Brain microvascular endothelial cell (primary cell): ENCODE measurements around the gene CCDC8.
A peak's percentile ranks its signal among the peaks of the same experiment; 100 is the strongest.
"Not testable (repeated sequence)": the region's sequence is repeated elsewhere in the genome, so short reads cannot be mapped to it uniquely, and the experiment has no call there.

Experiments used
- DNase-seq: peaks from one replicate; pipeline ENCODE4 v3.0.0-alpha.2; 2020
- H3K27ac ChIP-seq: fragments of 250-450 bp; sonication (Bioruptor Pico); 2 replicates; pipeline ENCODE4 v1.5.1; 2020; ENCODE audit warnings: mild to moderate bottlenecking, moderate library complexity
- H3K27me3 ChIP-seq: fragments of 250-450 bp; sonication (Bioruptor Pico); replicated peaks from 2 replicates; pipeline ENCODE4 v1.5.1; 2020; ENCODE audit warnings: mild to moderate bottlenecking
- H3K36me3 ChIP-seq: fragments of 250-450 bp; sonication (Bioruptor Pico); replicated peaks from 2 replicates; pipeline ENCODE4 v1.5.1; 2020; ENCODE audit warnings: mild to moderate bottlenecking
- H3K4me3 ChIP-seq: 2 replicates; pipeline ENCODE4 v1.5.1; 2011; ENCODE audit warnings: low read depth, mild to moderate bottlenecking, control low read depth, low read length, moderate library complexity
- in situ Hi-C: cut with HindIII; loops from 2 replicates; pipeline ENCODE4 v1.10.0; 2017; ENCODE audit warnings: low sequenced_read_pairs, low pct_ligation_motif_present
- TF ChIP-seq, protein P1 (sequence below): IDR thresholded peaks from 2 replicates; pipeline ENCODE4 v1.5.1; 2011; ENCODE audit warnings: low read depth, mild to moderate bottlenecking, moderate library complexity, low read length, control low read depth, inconsistent platforms; ENCODE audit errors: missing control alignments

The CCDC8 gene

DNA sequence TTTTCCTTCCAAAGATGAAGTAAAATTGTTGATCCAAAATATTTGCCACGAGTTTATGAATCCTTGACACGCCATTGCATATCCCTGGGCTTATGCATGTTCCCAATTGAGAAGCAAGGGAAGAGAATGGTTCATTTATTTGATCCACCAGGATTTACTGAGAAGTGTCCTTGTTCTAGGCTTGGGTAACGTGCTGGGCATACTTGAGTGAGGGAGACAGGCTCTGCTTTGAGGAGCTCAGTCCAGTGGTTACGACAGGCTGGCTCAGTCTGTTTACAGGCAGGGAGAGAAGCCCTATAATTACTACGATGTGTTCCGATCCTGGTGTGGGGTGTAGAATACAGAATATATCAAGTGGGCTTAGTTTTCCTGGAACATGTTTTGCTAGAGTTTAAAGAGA lies 21.6 kb upstream of the CCDC8 start:
- in situ Hi-C loops: no loop called here
- no peak overlapping the region for H3K4me3 ChIP-seq
- no peak overlapping the region for H3K27ac ChIP-seq
- no peaks in the 10 kb centered on the region for H3K27me3 ChIP-seq
- no peaks in the 10 kb centered on the region for H3K36me3 ChIP-seq
- TF ChIP-seq, protein P1, sequence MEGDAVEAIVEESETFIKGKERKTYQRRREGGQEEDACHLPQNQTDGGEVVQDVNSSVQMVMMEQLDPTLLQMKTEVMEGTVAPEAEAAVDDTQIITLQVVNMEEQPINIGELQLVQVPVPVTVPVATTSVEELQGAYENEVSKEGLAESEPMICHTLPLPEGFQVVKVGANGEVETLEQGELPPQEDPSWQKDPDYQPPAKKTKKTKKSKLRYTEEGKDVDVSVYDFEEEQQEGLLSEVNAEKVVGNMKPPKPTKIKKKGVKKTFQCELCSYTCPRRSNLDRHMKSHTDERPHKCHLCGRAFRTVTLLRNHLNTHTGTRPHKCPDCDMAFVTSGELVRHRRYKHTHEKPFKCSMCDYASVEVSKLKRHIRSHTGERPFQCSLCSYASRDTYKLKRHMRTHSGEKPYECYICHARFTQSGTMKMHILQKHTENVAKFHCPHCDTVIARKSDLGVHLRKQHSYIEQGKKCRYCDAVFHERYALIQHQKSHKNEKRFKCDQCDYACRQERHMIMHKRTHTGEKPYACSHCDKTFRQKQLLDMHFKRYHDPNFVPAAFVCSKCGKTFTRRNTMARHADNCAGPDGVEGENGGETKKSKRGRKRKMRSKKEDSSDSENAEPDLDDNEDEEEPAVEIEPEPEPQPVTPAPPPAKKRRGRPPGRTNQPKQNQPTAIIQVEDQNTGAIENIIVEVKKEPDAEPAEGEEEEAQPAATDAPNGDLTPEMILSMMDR: no peak
- DNase-seq: no peak

- DNase-seq, H3K4me3 ChIP-seq, in situ Hi-C loops, H3K27me3 ChIP-seq, H3K36me3 ChIP-seq, H3K27ac ChIP-seq: not testable (repeated sequence)
Observed at GRCh38 chr19:46433470-46433869, 20.1 kb upstream of the CCDC8 start.

- Histone ChIP-seq H3K36me3 (no peaks in the 10 kb centered on the region), H3K27me3 (peaks cover 2% of the 10 kb centered on the region), H3K4me3 (no peak overlapping the region), H3K27ac (no peak overlapping the region)
- in situ Hi-C loops: no loop called here
- TF ChIP-seq, protein P1: peak; percentile 40
- DNase-seq: no peak
Observed at GRCh38 chr19:46431824-46432223, 18.5 kb upstream of the CCDC8 start.

- TF ChIP-seq, protein P1: no peak
- H3K36me3 ChIP-seq: no peaks in the 10 kb centered on the region
- in situ Hi-C loops: no loop called here
- no peak for DNase-seq
- peaks cover 2% of the 10 kb centered on the region for H3K27me3 ChIP-seq
- no peak overlapping the region for H3K27ac ChIP-seq
- no peak overlapping the region for H3K4me3 ChIP-seq
Observed at GRCh38 chr19:46429999-46430398, 16.6 kb upstream of the CCDC8 start.

DNA sequence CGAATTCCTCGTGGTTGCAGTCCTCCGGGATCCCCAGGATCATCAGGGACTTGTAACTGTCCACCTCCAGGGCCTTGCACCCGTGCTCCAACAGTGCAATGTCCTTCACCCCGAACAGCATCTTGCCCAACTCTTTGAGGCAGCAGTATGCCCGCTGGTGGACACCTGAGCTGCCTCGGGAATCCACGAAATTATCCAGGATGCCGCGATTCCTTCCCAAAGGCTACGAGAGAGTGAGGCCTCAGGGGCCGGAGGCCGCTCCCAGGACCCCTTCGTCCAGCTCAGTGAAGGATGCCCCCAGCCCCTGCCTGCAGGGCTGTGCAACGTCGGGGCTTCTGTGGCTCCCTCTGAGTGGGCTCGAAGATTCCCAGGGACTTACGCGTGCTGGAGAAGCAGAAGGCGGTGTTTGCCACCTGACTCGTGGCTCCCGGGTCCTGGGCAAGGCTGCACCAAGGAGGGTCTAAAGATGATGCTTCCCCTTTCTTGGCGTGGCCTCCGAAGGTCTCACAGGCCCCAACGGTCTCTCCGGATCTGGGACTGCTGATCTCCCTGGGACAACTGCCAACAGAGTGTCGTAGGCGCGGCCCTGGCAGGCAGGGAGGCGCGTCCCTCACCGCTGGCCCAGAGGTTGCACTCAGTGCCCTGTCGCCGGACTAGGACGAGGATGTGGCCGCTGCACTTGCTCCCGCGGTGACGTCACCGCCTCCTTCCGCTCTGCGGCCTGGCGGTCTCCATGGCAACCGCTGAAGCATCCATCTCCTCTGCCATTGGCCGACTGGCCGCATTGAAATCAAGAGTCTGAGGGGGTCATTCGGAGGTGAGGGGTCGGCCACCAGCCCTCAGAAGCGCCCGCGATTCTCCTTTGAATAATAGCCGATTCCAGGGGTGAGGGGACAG lies 15.1 kb upstream of the CCDC8 start, which contains the start of gene PNMA8C:
PNMA8C (minus strand) TSS at position 698 of the 897 bp plus-strand sequence; CDS start at position 121, 577 bp downstream.
- TF ChIP-seq, protein P1: no peak
- Histone ChIP-seq H3K36me3 (no peaks in the 10 kb centered on the region), H3K27me3 (peaks cover 2% of the 10 kb centered on the region), H3K27ac (no peak within 1 kb of the TSS), H3K4me3 (no peak within 1 kb of the TSS)
- in situ Hi-C loops: no loop called here
- peak; percentile 57 for DNase-seq

- Histone ChIP-seq H3K4me3 (no peak overlapping the region), H3K36me3 (no peaks in the 10 kb centered on the region), H3K27me3 (peaks cover 2% of the 10 kb centered on the region), H3K27ac (no peak overlapping the region)
- TF ChIP-seq, protein P1: no peak
- no peak for DNase-seq
- in situ Hi-C loops: no loop called here
Observed at GRCh38 chr19:46427518-46428045, 14.2 kb upstream of the CCDC8 start.
